Keratinocyte (primary cell): ENCODE data around the gene C22orf39.

Experiments
- CTCF ChIP-seq, 3 experiments: IDR thresholded peaks in 1 of 3; conservative IDR thresholded peaks in 1 of 3; optimal IDR thresholded peaks in 1 of 3; 2 replicates in 2 of 3; 3 replicates in 1 of 3; pipeline versions ENCODE3 to v1.5.1; 2011; ENCODE audit warnings: low read length in 3 of 3, mild to moderate bottlenecking in 3 of 3, moderate library complexity in 2 of 3, control low read depth in 1 of 3, inconsistent platforms in 1 of 3; ENCODE audit not compliant: insufficient read depth in 2 of 3; ENCODE audit errors: extremely low read depth in 1 of 3
- EZH2 ChIP-seq: IDR thresholded peaks from one replicate; pipeline ENCODE4 v1.6.1; 2012; ENCODE audit warnings: inconsistent platforms, mild to moderate bottlenecking, low read length, moderate library complexity

DNA sequence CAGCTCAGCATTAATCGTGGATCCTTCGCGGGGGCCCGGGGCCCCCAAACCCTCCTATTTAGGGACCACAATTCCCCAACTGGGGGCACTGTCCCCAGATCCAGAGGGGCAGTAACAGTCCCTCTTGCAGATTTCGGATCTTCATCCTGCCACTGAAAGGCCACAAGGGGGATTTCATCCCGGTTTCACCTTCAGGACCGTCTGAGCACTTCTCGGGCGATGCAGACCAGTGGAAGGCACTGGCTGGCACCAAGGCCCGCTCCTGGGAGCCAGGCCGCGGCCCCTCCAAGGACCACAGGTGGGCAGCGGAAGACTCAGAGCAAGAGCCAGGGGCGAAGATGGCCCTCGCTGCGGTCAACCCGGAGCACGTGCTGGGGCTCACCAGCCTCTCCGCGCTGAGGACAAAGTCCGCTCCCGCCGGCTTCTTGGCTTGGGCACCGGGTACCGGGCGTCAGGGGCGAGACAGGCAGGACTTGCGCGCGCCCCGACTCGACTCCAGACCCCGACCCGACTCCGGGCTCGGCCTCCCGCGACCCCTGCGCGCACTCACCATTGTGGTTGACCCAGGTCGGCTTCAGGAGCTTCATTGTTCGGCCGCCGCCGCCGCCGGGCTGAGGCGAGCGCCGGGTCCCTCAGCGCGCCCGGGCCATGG is 16.5 kb downstream of the C22orf39 start:
- peak in 1 of 3 experiments; percentile 13 for TF ChIP-seq CTCF (optimal IDR thresholded peaks at IDR 0.05 in 1 of 3, IDR thresholded peaks at IDR 0.05 in 1 of 3, conservative IDR thresholded peaks at IDR 0.05 in 1 of 3; ENCODE audit: extremely low read depth in 1 of 3, insufficient read depth in 2 of 3, low read length in 3 of 3)
- TF ChIP-seq EZH2: no peak
